Psoas muscle (tissue), 8 donors: Measurements from ENCODE around the gene MED22. TPM values are rescaled to one million over a fixed set of nuclear protein-coding genes. Genes with fewer than 3 reads are reported as not detected.

Experiments
- ATAC-seq, 4 donors: fragments of 200-7000 bp; cut with Tn5 transposase; one replicate each; pipeline ENCODE4 v1.9.1; 2020; ENCODE audit warnings: moderate library complexity in 3 of 4, mild to moderate bottlenecking in 2 of 4
- DNase-seq, 2 donors: peaks; one replicate each; pipeline ENCODE4 v3.0.0-alpha.2; 2020
- H3K27ac ChIP-seq: fragments of 200-600 bp; one replicate; pipeline ENCODE4 v1.8.0; 2022
- H3K27me3 ChIP-seq, 3 donors: fragments of 200-600 bp in 1 of 3; one replicate each; pipeline versions ENCODE4 v1.6.1 to v1.8.0; 2013 to 2022; ENCODE audit warnings: low read length in 2 of 3, mild to moderate bottlenecking in 2 of 3, moderate library complexity in 1 of 3; ENCODE audit not compliant: insufficient read depth in 3 of 3
- H3K36me3 ChIP-seq, 2 donors: fragments of 200-600 bp in 1 of 2; one replicate each; pipeline versions ENCODE4 v1.6.1 to v1.8.0; 2013 to 2022; ENCODE audit warnings: low read depth in 1 of 2, mild to moderate bottlenecking in 1 of 2, moderate library complexity in 1 of 2; ENCODE audit not compliant: insufficient read depth in 1 of 2
- H3K4me1 ChIP-seq: fragments of 200-600 bp; one replicate; pipeline ENCODE4 v1.8.0; 2022
- H3K4me3 ChIP-seq: fragments of 200-600 bp; one replicate; pipeline ENCODE4 v1.8.0; 2022; ENCODE audit warnings: mild to moderate bottlenecking
- H3K9me3 ChIP-seq: fragments of 200-600 bp; one replicate; pipeline ENCODE4 v1.8.0; 2022
- WGBS, 3 donors: extraction: QIAGEN DNeasy Blood & Tissue Kit; methylation state at CpG; one replicate each; pipeline versions ENCODE4 v1.1.6 to v1.1.7; 2013; 5-methylcytosine and 5-hydroxymethylcytosine counted together
- intact Hi-C, 2 donors: fragments of 100-400 bp; cut with DNase I; formaldehyde crosslinking; loops; one replicate each; pipeline versions ENCODE4 v1.11.0 to v1.14.2; 2022
- polyA plus RNA-seq, 3 donors: library from polyadenylated mRNA; stranded (reverse); fragments of 200-250 nt; gene quantifications; one replicate each; pipeline ENCODE4 v1.2.3, GENCODE V29; 2013
- total RNA-seq, 4 donors: library from RNA; stranded (reverse); fragmentation: NEBNext Ultra II Directional in 2 of 4; extraction: Animal tissue kit (Norgen Biotek cat#: 25700) in 2 of 4; gene quantifications; one replicate each; pipeline versions ENCODE4 v1.2.1 to v1.2.4, GENCODE V29; 2021 to 2023
- TF ChIP-seq, protein P1 (sequence below): fragments of 200-600 bp; IDR thresholded peaks from one replicate; pipeline ENCODE4 v1.8.0; 2022; ENCODE audit warnings: antibody characterized with exemption
- donor health status: healthy with polysubstance abuse.
- donor health status: DM: no; HTN: no; CAD: no; lungs with moderate emphysema.
- donor health status: Bipolar disorder and iron deficiency.
- donor health status: healthy.
- donor health status: DM: yes; HTN: yes; CAD: no.
- donor health status: DM: no; HTN: no; CAD: no.
- donor health status: DM: no; HTN: no; CAD: no.
- donor health status: DM: yes; HTN: yes; CAD: no.

MED22 gene
- total and polyA plus RNA-seq, 7 donors: 7.5 to 43.5 (median 14.4) TPM

DNA sequence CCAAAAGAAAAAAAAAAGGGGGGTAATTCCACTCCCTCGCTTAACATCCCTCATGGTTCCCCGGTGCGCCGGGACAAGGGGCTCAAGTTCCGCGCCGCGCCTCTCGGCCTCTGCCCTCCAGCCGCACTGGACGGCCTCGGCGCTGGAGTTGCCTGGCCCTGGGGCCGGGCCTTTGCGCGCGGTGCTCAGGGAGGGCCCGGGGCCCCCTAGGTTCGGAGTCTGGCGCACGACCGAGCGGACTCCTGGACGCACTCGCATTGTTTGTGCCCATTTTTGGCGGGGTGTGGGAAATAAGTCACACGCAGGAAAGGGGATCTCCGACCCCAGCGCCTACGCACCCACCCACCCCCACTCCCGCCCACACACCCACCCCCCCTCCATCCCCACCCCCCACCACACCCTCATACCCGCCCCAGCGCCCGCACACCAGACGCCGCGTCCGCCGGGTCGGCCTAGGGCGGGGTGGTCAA, 381 bp downstream of the MED22 start:
- DNase-seq (peak in 1 of 2 donors; percentile 50), ATAC-seq (peak; percentile 46 to 70 (median 58))
- intact Hi-C loops: loop anchor here in 1 of 2 donors (5.0 kb wide), 1 partner anchor 130 kb away; the partner anchor contains the start of gene SLC2A6
- TF ChIP-seq, protein P1, sequence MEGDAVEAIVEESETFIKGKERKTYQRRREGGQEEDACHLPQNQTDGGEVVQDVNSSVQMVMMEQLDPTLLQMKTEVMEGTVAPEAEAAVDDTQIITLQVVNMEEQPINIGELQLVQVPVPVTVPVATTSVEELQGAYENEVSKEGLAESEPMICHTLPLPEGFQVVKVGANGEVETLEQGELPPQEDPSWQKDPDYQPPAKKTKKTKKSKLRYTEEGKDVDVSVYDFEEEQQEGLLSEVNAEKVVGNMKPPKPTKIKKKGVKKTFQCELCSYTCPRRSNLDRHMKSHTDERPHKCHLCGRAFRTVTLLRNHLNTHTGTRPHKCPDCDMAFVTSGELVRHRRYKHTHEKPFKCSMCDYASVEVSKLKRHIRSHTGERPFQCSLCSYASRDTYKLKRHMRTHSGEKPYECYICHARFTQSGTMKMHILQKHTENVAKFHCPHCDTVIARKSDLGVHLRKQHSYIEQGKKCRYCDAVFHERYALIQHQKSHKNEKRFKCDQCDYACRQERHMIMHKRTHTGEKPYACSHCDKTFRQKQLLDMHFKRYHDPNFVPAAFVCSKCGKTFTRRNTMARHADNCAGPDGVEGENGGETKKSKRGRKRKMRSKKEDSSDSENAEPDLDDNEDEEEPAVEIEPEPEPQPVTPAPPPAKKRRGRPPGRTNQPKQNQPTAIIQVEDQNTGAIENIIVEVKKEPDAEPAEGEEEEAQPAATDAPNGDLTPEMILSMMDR: no peak
- WGBS, 3 donors: 0 to 1% (median 0%) methylated on average over 30 to 41 of the region's 41 CpGs
- Histone ChIP-seq H3K4me1 (peaks cover 29% of the 10 kb centered on the region), H3K4me3 (peak overlapping the region; percentile 97), H3K27me3 (no peaks in the 10 kb centered on the region), H3K9me3 (no peaks in the 10 kb centered on the region), H3K27ac (peak overlapping the region; percentile 91), H3K36me3 (peaks cover 12 to 79% of the 10 kb centered on the region in 2 donors)

DNA sequence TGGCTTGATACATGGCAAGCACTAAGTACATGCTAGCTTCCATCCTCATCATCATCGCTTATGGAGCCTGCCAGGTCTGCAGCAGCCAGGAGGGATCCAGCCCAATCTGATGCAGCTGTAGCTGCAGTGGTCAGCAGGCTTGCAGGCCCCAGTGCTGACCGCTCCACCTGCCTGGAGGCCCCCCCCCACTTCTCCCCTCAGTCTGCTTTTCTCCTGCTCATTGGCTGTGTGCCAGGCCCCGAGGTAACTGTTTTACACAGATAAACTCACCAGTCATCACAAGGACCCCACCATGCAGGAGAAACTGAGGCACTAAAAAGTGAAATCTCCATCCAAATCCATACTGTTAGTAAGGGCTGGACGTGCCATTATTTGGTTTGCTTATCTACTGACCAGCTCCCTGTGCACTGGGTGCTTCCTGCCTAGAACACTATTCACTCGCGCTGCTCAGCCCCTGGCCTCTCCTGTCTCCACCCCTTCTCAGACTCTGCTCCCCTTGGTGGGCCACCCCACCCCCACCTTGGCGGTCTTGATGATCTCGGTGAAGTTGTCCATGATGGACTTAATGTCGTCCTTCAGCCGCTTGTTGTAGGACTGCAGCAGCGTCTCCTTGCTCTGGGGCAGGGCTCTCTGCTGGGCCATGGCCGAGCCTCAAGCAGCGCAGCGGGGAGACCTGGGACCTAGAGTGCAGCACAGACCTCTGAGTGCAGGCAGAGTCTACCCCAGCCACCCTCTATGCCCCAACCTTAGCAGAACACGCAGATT, 1.7 kb downstream of the MED22 start:
- intact Hi-C loops: loop anchor here in 1 of 2 donors (5.0 kb wide), 1 partner anchor 131 kb away; the partner anchor contains the start of gene SLC2A6
- H3K27me3 ChIP-seq: no peaks in the 10 kb centered on the region
- TF ChIP-seq, protein P1: no peak
- peak overlapping the region; percentile 97 for H3K4me3 ChIP-seq
- H3K36me3 ChIP-seq: peaks cover 12 to 79% of the 10 kb centered on the region in 2 donors
- WGBS, 3 donors: 54 to 69% (median 60%) methylated on average over 15 of the region's 15 CpGs
- no peak for ATAC-seq
- H3K4me1 ChIP-seq: peaks cover 29% of the 10 kb centered on the region
- no peak for DNase-seq
- H3K27ac ChIP-seq: peak overlapping the region; percentile 91
- no peaks in the 10 kb centered on the region for H3K9me3 ChIP-seq

DNA sequence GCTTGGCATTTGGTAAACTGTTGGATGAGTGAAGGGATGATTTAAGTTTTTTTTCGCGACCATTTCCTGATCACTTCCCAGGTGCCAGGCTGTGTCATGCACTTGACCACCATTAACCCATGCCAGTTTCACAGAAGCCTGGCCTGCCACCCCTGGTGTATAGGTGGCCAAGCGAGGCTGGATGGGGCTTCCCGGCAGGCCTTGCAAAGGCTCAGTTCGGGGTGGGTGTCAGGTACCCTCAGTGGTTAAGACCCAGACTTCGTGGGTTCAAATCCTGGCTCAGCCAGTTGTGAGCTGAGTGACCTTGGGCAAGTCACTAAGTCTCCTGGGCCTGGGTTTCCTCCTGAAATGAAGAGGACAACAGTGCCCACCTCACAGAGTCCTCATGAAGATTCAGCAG, 2.3 kb downstream of the MED22 start:
- Histone ChIP-seq H3K9me3 (no peaks in the 10 kb centered on the region), H3K36me3 (peaks cover 12 to 79% of the 10 kb centered on the region in 2 donors), H3K4me1 (peaks cover 26% of the 10 kb centered on the region), H3K27ac (no peak overlapping the region), H3K4me3 (no peak overlapping the region), H3K27me3 (no peaks in the 10 kb centered on the region)
- 91 to 96% (median 92%) methylated on average over 6 of the region's 6 CpGs for WGBS, 3 donors
- ATAC-seq (no peak), DNase-seq (no peak)
- TF ChIP-seq, protein P1: no peak
- intact Hi-C loops: loop anchor here in 1 of 2 donors (5.0 kb wide), 1 partner anchor 132 kb away; the partner anchor contains the start of gene SLC2A6

DNA sequence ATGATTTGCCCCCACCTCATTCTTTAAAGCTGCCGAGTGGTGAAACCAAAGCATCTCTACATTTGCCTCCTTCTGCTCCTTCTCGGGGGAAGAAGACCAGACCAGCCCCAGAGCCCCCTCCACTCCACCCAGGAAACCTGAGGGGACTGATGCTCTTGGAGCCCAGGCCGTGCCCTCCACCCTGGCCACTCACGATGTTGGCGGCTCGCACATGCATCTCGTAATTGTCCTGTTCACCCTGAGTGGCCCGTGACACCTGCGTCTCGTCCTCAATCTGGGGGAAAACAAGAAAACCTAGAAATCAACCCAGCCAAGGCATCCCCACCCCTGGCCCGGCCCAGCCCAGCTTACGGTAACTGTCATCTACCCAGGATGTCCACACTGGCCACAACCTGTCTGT, 3.0 kb downstream of the MED22 start:
- Histone ChIP-seq H3K36me3 (peaks cover 12 to 79% of the 10 kb centered on the region in 2 donors), H3K9me3 (no peaks in the 10 kb centered on the region), H3K4me3 (no peak overlapping the region), H3K4me1 (peaks cover 26% of the 10 kb centered on the region), H3K27ac (no peak overlapping the region), H3K27me3 (no peaks in the 10 kb centered on the region)
- DNase-seq: no peak
- intact Hi-C loops: loop anchor here in 1 of 2 donors (5.0 kb wide), 1 partner anchor 132 kb away; the partner anchor contains the start of gene SLC2A6
- WGBS, 3 donors: 94 to 95% (median 94%) methylated on average over 12 of the region's 12 CpGs
- TF ChIP-seq, protein P1: no peak
- ATAC-seq: no peak
